CD8-positive, alpha-beta memory T cell (primary cell): ENCODE data around the gene ATP7A. TPM values are rescaled to one million over a fixed set of nuclear protein-coding genes. Genes with fewer than 3 reads are reported as not detected.
A peak's percentile ranks its signal among the peaks of the same experiment; 100 is the strongest.

Source experiments
- CTCF ChIA-PET: fragments of 350-600 bp; sonication (Branson Sonifier 250); formaldehyde crosslinking; loops from one replicate; lab custom pipeline; 2021; ENCODE audit warnings: antibody characterized with exemption; lab: Charles Lee
- POLR2A ChIA-PET: fragments of 350-600 bp; sonication (Branson Sonifier 250); formaldehyde crosslinking; loops from one replicate; lab custom pipeline; 2021; ENCODE audit warnings: antibody characterized with exemption; lab: Charles Lee
- DNase-seq, 5 donors: peaks; one replicate each; pipeline versions ENCODE4 v3.0.0 to v3.0.0-alpha.2; 2020 to 2022; ENCODE audit warnings: mixed read lengths in 1 of 5
- H3K27ac ChIP-seq: one replicate; pipeline ENCODE4 v1.7.0; 2013; ENCODE audit warnings: low read depth, mild to moderate bottlenecking, low read length, moderate library complexity
- H3K27me3 ChIP-seq: 2 replicates; pipeline ENCODE4 v1.7.0; 2013; ENCODE audit warnings: low read length, mild to moderate bottlenecking; ENCODE audit not compliant: insufficient read depth, poor library complexity, severe bottlenecking
- H3K36me3 ChIP-seq: 2 replicates; pipeline ENCODE4 v1.7.0; 2013; ENCODE audit warnings: mild to moderate bottlenecking, low read length, moderate library complexity; ENCODE audit not compliant: insufficient read depth
- H3K4me1 ChIP-seq: 2 replicates; pipeline ENCODE4 v1.7.0; 2013; ENCODE audit warnings: mild to moderate bottlenecking, low read length, moderate library complexity; ENCODE audit not compliant: insufficient read depth
- H3K4me3 ChIP-seq: 2 replicates; pipeline ENCODE4 v1.7.0; 2013; ENCODE audit warnings: mild to moderate bottlenecking, low read length
- H3K9me3 ChIP-seq: 2 replicates; pipeline ENCODE4 v1.7.0; 2013; ENCODE audit warnings: mild to moderate bottlenecking, low read length
- H3K27ac Mint-ChIP-seq, 8 donors: one replicate each; pipeline ENCODE4 v1.8.0; 2020 to 2021; ENCODE audit warnings: mixed read lengths in 8 of 8, mild to moderate bottlenecking in 6 of 8, inconsistent platforms in 3 of 8, moderate library complexity in 3 of 8
- H3K27me3 Mint-ChIP-seq, 2 donors: one replicate each; pipeline ENCODE4 v1.8.0; 2020 to 2021; ENCODE audit warnings: mixed read lengths in 2 of 2, mild to moderate bottlenecking in 1 of 2, moderate library complexity in 1 of 2
- H3K36me3 Mint-ChIP-seq, 3 donors: one replicate each; pipeline ENCODE4 v1.8.0; 2020 to 2021; ENCODE audit warnings: mixed read lengths in 3 of 3, inconsistent platforms in 1 of 3, mild to moderate bottlenecking in 1 of 3
- H3K4me1 Mint-ChIP-seq, 3 donors: one replicate each; pipeline ENCODE4 v1.8.0; 2020 to 2021; ENCODE audit warnings: mixed read lengths in 3 of 3, inconsistent platforms in 1 of 3, mild to moderate bottlenecking in 1 of 3
- H3K4me3 Mint-ChIP-seq, 7 donors: one replicate each; pipeline ENCODE4 v1.8.0; 2020 to 2021; ENCODE audit warnings: mixed read lengths in 7 of 7, mild to moderate bottlenecking in 6 of 7, moderate library complexity in 4 of 7, inconsistent platforms in 2 of 7
- H3K9me3 Mint-ChIP-seq, 5 donors: one replicate each; pipeline ENCODE4 v1.8.0; 2020 to 2022; ENCODE audit warnings: mixed read lengths in 5 of 5, mild to moderate bottlenecking in 3 of 5, moderate library complexity in 2 of 5, inconsistent platforms in 1 of 5
- polyA plus RNA-seq: library from polyadenylated mRNA; unstranded; fragments of 300-500 nt; fragmentation: Illumina TruSeq; gene quantifications from one replicate; pipeline ENCODE4 v1.2.3, GENCODE V29; 2021
- total RNA-seq, 2 experiments: library from RNA; stranded (reverse); gene quantifications; one replicate each; pipeline ENCODE4 v1.2.3, GENCODE V29; 2021

The ATP7A gene
- total and polyA plus RNA-seq, 3 experiments from 2014 or later: 4.6 to 6.5 (median 5.8) TPM

DNA sequence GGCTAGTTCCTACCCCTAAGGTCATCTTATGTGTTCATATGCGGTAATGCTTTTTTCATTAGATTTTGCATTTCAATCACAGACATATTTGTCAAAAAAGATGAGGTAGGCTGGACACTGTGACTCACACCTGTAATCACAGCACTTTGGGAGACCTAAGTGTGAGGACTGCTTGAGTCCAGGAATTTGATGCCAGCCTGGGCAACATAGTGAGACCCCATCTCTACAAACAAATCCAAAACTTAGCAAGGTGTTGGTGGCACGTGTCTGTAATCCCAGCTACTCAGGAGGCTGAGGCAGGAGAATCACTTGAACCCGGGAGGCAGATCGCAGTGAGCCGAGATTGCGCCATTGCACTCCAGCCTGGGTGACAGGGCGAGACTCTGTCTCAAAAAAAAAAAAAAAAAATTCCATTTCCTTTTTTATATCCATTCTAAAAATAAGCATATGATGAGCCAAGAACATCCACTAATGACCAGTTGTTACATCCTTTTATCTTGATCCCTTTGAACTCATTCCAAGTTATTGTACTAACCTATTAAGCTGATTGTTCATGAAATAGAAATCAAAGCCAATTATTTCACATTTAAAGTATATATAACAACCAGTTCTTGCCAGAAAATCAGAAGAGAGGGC lies 35.5 kb downstream of the ATP7A start:
- Histone ChIP-seq H3K4me1 (no peaks in the 10 kb centered on the region), H3K4me3 (no peak overlapping the region), H3K9me3 (no peaks in the 10 kb centered on the region), H3K36me3 (no peaks in the 10 kb centered on the region), H3K27me3 (no peaks in the 10 kb centered on the region), H3K27ac (no peak overlapping the region)
- H3K4me1 Mint-ChIP-seq: peaks cover 4 to 5% (median 4%) of the 10 kb centered on the region in 3 donors
- no peak overlapping the region for H3K27ac Mint-ChIP-seq
- H3K9me3 Mint-ChIP-seq: no peaks in the 10 kb centered on the region
- H3K27me3 Mint-ChIP-seq: peaks cover 0 to 3% of the 10 kb centered on the region in 2 donors
- ChIA-PET CTCF (no interaction called here), POLR2A (no interaction called here)
- H3K4me3 Mint-ChIP-seq: no peak overlapping the region
- H3K36me3 Mint-ChIP-seq: peaks cover 2 to 3% (median 2%) of the 10 kb centered on the region in 3 donors
- DNase-seq: no peak

DNA sequence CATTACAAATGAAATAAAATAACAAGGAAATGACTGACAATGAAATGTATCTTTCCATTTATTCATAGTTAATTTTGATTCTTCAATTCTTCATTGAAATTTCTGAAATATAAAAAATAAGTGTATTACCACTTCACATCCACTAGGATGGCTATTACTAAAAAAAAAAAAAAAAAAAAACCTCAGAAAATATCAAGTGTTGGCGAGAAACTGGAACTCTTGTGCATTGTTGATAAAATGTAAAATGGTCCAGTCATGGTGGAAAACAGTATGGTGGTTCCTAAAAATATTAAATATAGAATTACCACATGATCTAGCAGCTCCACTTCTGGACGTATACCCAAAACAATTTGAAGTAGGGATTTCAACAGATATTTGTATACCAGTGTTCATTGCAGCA lies 36.1 kb downstream of the ATP7A start:
- peaks cover 2 to 3% (median 2%) of the 10 kb centered on the region in 3 donors for H3K36me3 Mint-ChIP-seq
- Histone ChIP-seq H3K36me3 (no peaks in the 10 kb centered on the region), H3K27ac (no peak overlapping the region), H3K9me3 (no peaks in the 10 kb centered on the region), H3K4me1 (no peaks in the 10 kb centered on the region), H3K4me3 (no peak overlapping the region), H3K27me3 (no peaks in the 10 kb centered on the region)
- H3K9me3 Mint-ChIP-seq: no peaks in the 10 kb centered on the region
- no peak overlapping the region for H3K27ac Mint-ChIP-seq
- no peak overlapping the region for H3K4me3 Mint-ChIP-seq
- DNase-seq: no peak
- ChIA-PET POLR2A (no interaction called here), CTCF (no interaction called here)
- H3K4me1 Mint-ChIP-seq: peaks cover 2 to 5% (median 4%) of the 10 kb centered on the region in 3 donors
- H3K27me3 Mint-ChIP-seq: peaks cover 0 to 3% of the 10 kb centered on the region in 2 donors

DNA sequence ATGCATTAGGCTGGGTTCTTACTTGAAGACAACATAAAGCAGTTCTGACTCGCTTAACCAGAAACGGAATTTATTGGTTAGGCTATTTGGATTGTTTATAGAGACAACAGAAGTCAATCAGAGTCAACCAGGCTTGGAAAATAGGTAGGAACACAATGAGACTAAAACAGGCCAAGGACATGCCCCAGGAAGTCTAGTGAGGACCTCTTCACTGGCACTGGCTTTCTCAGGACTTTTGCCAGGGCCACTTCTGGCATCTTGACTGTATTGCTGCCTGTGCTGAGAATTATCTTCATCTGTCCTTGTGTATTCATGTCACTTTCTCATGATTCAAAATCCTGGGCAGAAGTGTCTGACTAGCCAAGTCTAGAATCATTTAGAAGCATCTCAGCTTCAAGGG lies 39.3 kb downstream of the ATP7A start:
- Mint-ChIP-seq H3K4me3 (no peak overlapping the region), H3K9me3 (no peaks in the 10 kb centered on the region), H3K36me3 (peaks cover 2 to 3% (median 2%) of the 10 kb centered on the region in 3 donors), H3K27me3 (peaks cover 0 to 3% of the 10 kb centered on the region in 2 donors), H3K27ac (no peak overlapping the region), H3K4me1 (peaks cover 3 to 15% (median 8%) of the 10 kb centered on the region in 3 donors)
- no peak for DNase-seq
- Histone ChIP-seq H3K27me3 (no peaks in the 10 kb centered on the region), H3K36me3 (no peaks in the 10 kb centered on the region), H3K4me3 (no peak overlapping the region), H3K9me3 (no peaks in the 10 kb centered on the region), H3K27ac (no peak overlapping the region), H3K4me1 (no peaks in the 10 kb centered on the region)
- ChIA-PET POLR2A (no interaction called here), CTCF (no interaction called here)

DNA sequence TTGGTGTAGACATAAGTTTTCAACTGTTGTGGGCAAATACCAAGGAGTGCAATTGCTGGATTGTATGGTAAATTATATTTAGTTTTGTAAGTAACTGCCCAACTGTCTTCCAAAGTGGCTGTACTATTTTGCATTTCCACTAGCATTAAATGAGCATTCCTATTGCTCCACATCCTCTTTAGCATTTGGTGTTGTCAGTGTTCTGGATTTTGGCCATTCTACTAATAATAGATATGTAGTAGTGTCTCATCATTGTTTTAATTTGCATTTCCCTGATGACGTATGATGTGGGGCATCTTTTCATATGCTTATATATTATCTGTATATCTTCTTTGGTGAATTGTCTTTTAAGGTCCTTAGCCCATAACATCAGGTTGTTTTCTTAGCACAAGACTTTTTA lies 41.7 kb downstream of the ATP7A start:
- Mint-ChIP-seq H3K27me3 (peaks cover 0 to 2% of the 10 kb centered on the region in 2 donors), H3K4me1 (peaks cover 4 to 24% (median 17%) of the 10 kb centered on the region in 3 donors), H3K4me3 (no peak overlapping the region), H3K36me3 (peaks cover 0 to 1% (median under 1%) of the 10 kb centered on the region in 3 donors), H3K9me3 (peaks cover 0 to 3% (median 0%) of the 10 kb centered on the region in 5 donors), H3K27ac (no peak overlapping the region)
- CTCF ChIA-PET: no interaction called here
- Histone ChIP-seq H3K27ac (no peak overlapping the region), H3K9me3 (no peaks in the 10 kb centered on the region), H3K4me1 (no peaks in the 10 kb centered on the region), H3K36me3 (no peaks in the 10 kb centered on the region), H3K27me3 (no peaks in the 10 kb centered on the region), H3K4me3 (no peak overlapping the region)
- no peak for DNase-seq
- POLR2A ChIA-PET: no interaction called here

DNA sequence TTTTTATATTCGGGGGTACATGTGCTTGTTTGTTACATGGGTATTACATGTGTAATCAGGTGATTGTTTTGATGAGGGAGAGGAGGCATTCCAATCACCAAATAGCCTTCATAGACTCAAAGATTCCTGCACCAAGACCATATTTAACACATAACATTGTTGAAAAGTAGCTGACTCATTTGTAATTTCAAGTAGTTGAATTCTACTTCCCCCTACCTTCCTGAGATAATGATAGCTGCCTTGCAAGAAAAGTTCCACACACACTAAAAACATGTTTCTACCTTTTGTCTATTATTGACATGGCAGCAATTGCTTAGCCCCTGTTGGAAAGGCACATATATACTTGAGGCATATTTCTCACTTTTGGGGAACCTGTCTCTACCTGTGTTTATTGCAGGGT lies 42.8 kb downstream of the ATP7A start:
- H3K36me3 ChIP-seq: no peaks in the 10 kb centered on the region
- CTCF ChIA-PET: no interaction called here
- H3K27me3 Mint-ChIP-seq: no peaks in the 10 kb centered on the region
- H3K9me3 ChIP-seq: no peaks in the 10 kb centered on the region
- peak overlapping the region in 1 of 8 donors; percentile 37 for H3K27ac Mint-ChIP-seq
- no peaks in the 10 kb centered on the region for H3K4me1 ChIP-seq
- H3K4me3 ChIP-seq: no peak overlapping the region
- H3K9me3 Mint-ChIP-seq: peaks cover 0 to 3% (median 0%) of the 10 kb centered on the region in 5 donors
- peaks cover 0 to 5% (median 0%) of the 10 kb centered on the region in 3 donors for H3K36me3 Mint-ChIP-seq
- H3K27ac ChIP-seq: no peak overlapping the region
- no peak overlapping the region for H3K4me3 Mint-ChIP-seq
- H3K27me3 ChIP-seq: no peaks in the 10 kb centered on the region
- H3K4me1 Mint-ChIP-seq: peaks cover 8 to 34% (median 24%) of the 10 kb centered on the region in 3 donors
- POLR2A ChIA-PET: no interaction called here
- DNase-seq: no peak

DNA sequence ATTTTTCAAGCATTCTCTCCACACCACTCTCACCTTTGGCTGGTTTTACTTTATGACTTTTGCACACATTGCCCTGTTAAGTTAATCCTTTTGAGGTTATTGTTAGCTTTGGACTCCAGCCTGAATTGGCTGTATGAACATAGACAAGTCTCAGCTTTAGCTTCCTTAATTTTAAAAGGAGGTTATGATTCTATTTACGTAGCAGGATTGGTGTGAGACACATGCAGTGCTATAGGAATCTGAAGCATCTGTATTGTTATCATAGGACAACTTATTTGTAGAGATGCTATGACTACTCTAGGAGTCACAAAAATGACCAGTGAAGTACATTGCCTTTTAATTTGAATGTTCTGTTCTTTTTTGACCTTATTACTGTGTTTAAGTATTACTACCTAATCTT lies 43.2 kb downstream of the ATP7A start:
- Histone ChIP-seq H3K4me3 (no peak overlapping the region), H3K4me1 (no peaks in the 10 kb centered on the region), H3K27me3 (no peaks in the 10 kb centered on the region), H3K27ac (no peak overlapping the region), H3K9me3 (no peaks in the 10 kb centered on the region), H3K36me3 (no peaks in the 10 kb centered on the region)
- H3K4me3 Mint-ChIP-seq: no peak overlapping the region
- H3K4me1 Mint-ChIP-seq: peaks cover 8 to 36% (median 24%) of the 10 kb centered on the region in 3 donors
- no peaks in the 10 kb centered on the region for H3K27me3 Mint-ChIP-seq
- H3K9me3 Mint-ChIP-seq: peaks cover 0 to 3% (median 0%) of the 10 kb centered on the region in 5 donors
- POLR2A ChIA-PET: no interaction called here
- no peak for DNase-seq
- H3K36me3 Mint-ChIP-seq: peaks cover 0 to 5% (median 0%) of the 10 kb centered on the region in 3 donors
- CTCF ChIA-PET: no interaction called here
- no peak overlapping the region for H3K27ac Mint-ChIP-seq

DNA sequence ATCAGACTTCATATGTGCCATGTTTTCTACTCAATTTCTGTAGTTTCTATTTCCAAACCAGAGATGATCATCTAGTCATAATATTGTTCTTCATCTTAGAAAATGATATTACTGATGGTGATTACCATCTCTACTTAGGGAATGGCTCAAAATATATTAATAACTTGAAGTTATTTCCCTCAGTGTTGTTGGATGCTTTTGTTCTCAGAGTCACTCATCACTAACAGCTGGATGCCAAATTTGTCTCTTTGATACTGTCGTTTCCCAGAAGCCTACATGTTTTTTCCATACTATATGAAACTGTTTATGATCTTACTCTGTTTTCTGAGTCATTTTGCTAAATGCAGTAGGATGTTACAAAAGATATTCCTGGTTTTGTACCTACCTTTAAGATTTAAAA lies 50.1 kb downstream of the ATP7A start:
- no peak overlapping the region for H3K4me3 ChIP-seq
- ChIA-PET CTCF (no interaction called here), POLR2A (no interaction called here)
- peaks cover 0 to 20% (median 2%) of the 10 kb centered on the region in 3 donors for H3K36me3 Mint-ChIP-seq
- H3K27me3 ChIP-seq: no peaks in the 10 kb centered on the region
- no peak overlapping the region for H3K4me3 Mint-ChIP-seq
- H3K4me1 Mint-ChIP-seq: peaks cover 20 to 52% (median 32%) of the 10 kb centered on the region in 3 donors
- no peaks in the 10 kb centered on the region for H3K4me1 ChIP-seq
- no peaks in the 10 kb centered on the region for H3K36me3 ChIP-seq
- H3K27ac Mint-ChIP-seq: no peak overlapping the region
- H3K9me3 Mint-ChIP-seq: peaks cover 0 to 3% (median 0%) of the 10 kb centered on the region in 5 donors
- no peaks in the 10 kb centered on the region for H3K27me3 Mint-ChIP-seq
- H3K27ac ChIP-seq: no peak overlapping the region
- no peaks in the 10 kb centered on the region for H3K9me3 ChIP-seq
- no peak for DNase-seq

DNA sequence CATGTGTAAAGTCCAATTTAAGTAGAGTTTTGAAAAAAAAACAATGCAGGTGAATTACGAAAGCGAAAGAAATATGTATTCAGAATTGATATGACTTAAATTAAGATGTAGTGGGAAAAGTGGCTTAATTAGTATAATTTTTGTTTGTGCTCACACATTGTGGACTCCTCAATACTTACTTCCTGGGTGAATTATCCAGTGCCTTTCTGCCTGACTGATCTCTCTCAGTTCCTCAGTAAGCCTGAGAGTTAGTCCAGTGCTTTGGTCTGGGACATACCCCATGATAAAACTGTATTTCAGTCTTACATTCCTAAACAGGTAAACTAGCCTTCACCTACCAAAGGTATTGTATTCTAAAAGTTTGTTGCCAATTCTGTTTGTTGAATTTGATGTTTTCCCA lies 50.6 kb downstream of the ATP7A start:
- H3K36me3 Mint-ChIP-seq: peaks cover 0 to 22% (median 2%) of the 10 kb centered on the region in 3 donors
- no peaks in the 10 kb centered on the region for H3K36me3 ChIP-seq
- ChIA-PET POLR2A (no interaction called here), CTCF (no interaction called here)
- peaks cover 0 to 3% (median 0%) of the 10 kb centered on the region in 5 donors for H3K9me3 Mint-ChIP-seq
- no peak overlapping the region for H3K4me3 Mint-ChIP-seq
- no peak for DNase-seq
- H3K27ac ChIP-seq: no peak overlapping the region
- H3K27me3 Mint-ChIP-seq: no peaks in the 10 kb centered on the region
- no peaks in the 10 kb centered on the region for H3K4me1 ChIP-seq
- peak overlapping the region in 1 of 8 donors; percentile 15 for H3K27ac Mint-ChIP-seq
- H3K4me3 ChIP-seq: no peak overlapping the region
- H3K9me3 ChIP-seq: no peaks in the 10 kb centered on the region
- H3K27me3 ChIP-seq: no peaks in the 10 kb centered on the region
- peaks cover 20 to 49% (median 32%) of the 10 kb centered on the region in 3 donors for H3K4me1 Mint-ChIP-seq
